ENCODE measurements around the gene UTP11. TPM values are rescaled to one million over a fixed set of nuclear protein-coding genes. Genes with fewer than 3 reads are reported as not detected.

Gene UTP11
- total RNA-seq, 6 donors from 2014 or later = 8.4 to 53.4 (median 25.4) TPM

- TF ChIP-seq EP300 (IDR thresholded peaks at IDR 0.05) = no peak
- no peak for TF ChIP-seq POLR2AphosphoS5 (IDR thresholded peaks at IDR 0.05)
- TF ChIP-seq CTCF (IDR thresholded peaks at IDR 0.05) = no peak
- TF ChIP-seq POLR2A (IDR thresholded peaks at IDR 0.05) = no peak
- no peaks in the 10 kb centered on the region for H3K27me3 ChIP-seq
- H3K27ac ChIP-seq = no peak overlapping the region
- DNase-seq (no peak), ATAC-seq (ENCODE audit: low FRiP score in 2 of 2) (no peak)
- no peaks in the 10 kb centered on the region for H3K4me1 ChIP-seq
- no peaks in the 10 kb centered on the region for H3K36me3 ChIP-seq
- H3K4me3 ChIP-seq = no peak overlapping the region
- WGBS, 2 donors = 86 to 87% methylated on average over 5 of the region's 5 CpGs
- no peaks in the 10 kb centered on the region for H3K9me3 ChIP-seq
These were observed 51.1 kb downstream of the UTP11 start for GRCh38 chr1:38063616-38064015.

GRCh38 chr1:38064197-38064903 is 51.8 kb downstream of the UTP11 start:
- DNase-seq (no peak), ATAC-seq (ENCODE audit: low FRiP score in 2 of 2) (no peak)
- H3K4me1 ChIP-seq = no peaks in the 10 kb centered on the region
- TF ChIP-seq POLR2AphosphoS5 (IDR thresholded peaks at IDR 0.05) (no peak), CTCF (IDR thresholded peaks at IDR 0.05) (no peak), EP300 (IDR thresholded peaks at IDR 0.05) (no peak), POLR2A (IDR thresholded peaks at IDR 0.05) (no peak)
- no peaks in the 10 kb centered on the region for H3K27me3 ChIP-seq
- H3K36me3 ChIP-seq = no peaks in the 10 kb centered on the region
- H3K27ac ChIP-seq = no peak overlapping the region
- H3K4me3 ChIP-seq = no peak overlapping the region
- no peaks in the 10 kb centered on the region for H3K9me3 ChIP-seq
- 78 to 81% methylated on average over 10 to 11 of the region's 11 CpGs for WGBS, 2 donors

- no peak for TF ChIP-seq CTCF (IDR thresholded peaks at IDR 0.05)
- TF ChIP-seq POLR2AphosphoS5 (IDR thresholded peaks at IDR 0.05) = no peak
- no peak for TF ChIP-seq EP300 (IDR thresholded peaks at IDR 0.05)
- TF ChIP-seq POLR2A (IDR thresholded peaks at IDR 0.05) = no peak
- no peak overlapping the region for H3K27ac ChIP-seq
- H3K4me1 ChIP-seq = no peaks in the 10 kb centered on the region
- ATAC-seq (ENCODE audit: low FRiP score in 2 of 2) = no peak
- H3K9me3 ChIP-seq = no peaks in the 10 kb centered on the region
- H3K27me3 ChIP-seq = no peaks in the 10 kb centered on the region
- no peak overlapping the region for H3K4me3 ChIP-seq
- no peaks in the 10 kb centered on the region for H3K36me3 ChIP-seq
- DNase-seq = no peak
- 42 to 46% methylated on average over 12 to 14 of the region's 14 CpGs for WGBS, 2 donors
These were observed 55.9 kb downstream of the UTP11 start for GRCh38 chr1:38068220-38068979.

GRCh38 chr1:38068980-38069340 is 56.4 kb downstream of the UTP11 start:
- no peaks in the 10 kb centered on the region for H3K36me3 ChIP-seq
- H3K4me3 ChIP-seq = no peak overlapping the region
- ATAC-seq (ENCODE audit: low FRiP score in 2 of 2) (no peak), DNase-seq (no peak)
- no peaks in the 10 kb centered on the region for H3K9me3 ChIP-seq
- no peaks in the 10 kb centered on the region for H3K27me3 ChIP-seq
- no peak overlapping the region for H3K27ac ChIP-seq
- TF ChIP-seq CTCF (IDR thresholded peaks at IDR 0.05) (no peak), POLR2AphosphoS5 (IDR thresholded peaks at IDR 0.05) (no peak), EP300 (IDR thresholded peaks at IDR 0.05) (no peak), POLR2A (IDR thresholded peaks at IDR 0.05) (no peak)
- no peaks in the 10 kb centered on the region for H3K4me1 ChIP-seq
- WGBS, 2 donors = 80 to 87% methylated on average over 3 of the region's 3 CpGs
